Hepatocyte (in vitro differentiated cells): ENCODE data around the gene SLAMF8. TPM values are rescaled to one million over a fixed set of nuclear protein-coding genes. Genes with fewer than 3 reads are reported as not detected.
A peak's percentile ranks its signal among the peaks of the same experiment; 100 is the strongest.

Experiments used
- DNase-seq: peaks from one replicate; pipeline ENCODE4 v3.0.0-alpha.2; 2016; ENCODE audit warnings: low spot score
- H2AFZ ChIP-seq: fragments of 200-600 bp; sonication (generic); 2 replicates; pipeline ENCODE4 v1.6.0; 2016; ENCODE audit warnings: antibody characterized with exemption, mild to moderate bottlenecking
- H3K27ac ChIP-seq: fragments of 200-600 bp; sonication (generic); 2 replicates; pipeline ENCODE4 v1.5.1; 2016; ENCODE audit warnings: mild to moderate bottlenecking
- H3K27me3 ChIP-seq: fragments of 200-600 bp; sonication (generic); 2 replicates; pipeline ENCODE4 v1.6.1; 2016
- H3K36me3 ChIP-seq: fragments of 200-600 bp; sonication (generic); replicated peaks from 2 replicates; pipeline ENCODE4 v1.5.1; 2016; ENCODE audit warnings: low read depth; ENCODE audit not compliant: insufficient read depth
- H3K4me1 ChIP-seq: fragments of 200-600 bp; sonication (generic); 2 replicates; pipeline ENCODE4 v1.5.1; 2016; ENCODE audit warnings: mild to moderate bottlenecking, moderate library complexity; ENCODE audit not compliant: insufficient read depth
- H3K4me2 ChIP-seq: fragments of 200-600 bp; sonication (generic); 2 replicates; pipeline ENCODE4 v1.6.0; 2016
- H3K4me3 ChIP-seq: fragments of 200-600 bp; sonication (generic); 2 replicates; pipeline ENCODE4 v1.5.1; 2016; ENCODE audit warnings: mild to moderate bottlenecking
- H3K79me2 ChIP-seq: fragments of 200-600 bp; sonication (generic); 2 replicates; pipeline ENCODE4 v1.6.0; 2017; ENCODE audit warnings: mild to moderate bottlenecking
- H3K9me2 ChIP-seq: fragments of 200-600 bp; sonication (generic); replicated peaks from 2 replicates; pipeline ENCODE4 v1.6.0; 2017; ENCODE audit warnings: mild to moderate bottlenecking; ENCODE audit not compliant: insufficient read depth
- H3K9me3 ChIP-seq: fragments of 200-600 bp; sonication (generic); 2 replicates; pipeline ENCODE4 v1.5.1; 2016; ENCODE audit warnings: low read depth, mild to moderate bottlenecking
- H4K20me1 ChIP-seq: fragments of 200-600 bp; sonication (generic); 2 replicates; pipeline ENCODE4 v1.6.0; 2016; ENCODE audit warnings: mild to moderate bottlenecking; ENCODE audit not compliant: insufficient read depth, poor library complexity, severe bottlenecking
- CTCF ChIP-seq: fragments of 200-600 bp; sonication (generic); IDR thresholded peaks from 2 replicates; pipeline ENCODE4 v1.5.1; 2016; ENCODE audit warnings: antibody characterized with exemption, mild to moderate bottlenecking; ENCODE audit not compliant: poor library complexity
- EZH2 ChIP-seq: fragments of 200-600 bp; sonication (generic); IDR thresholded peaks from 2 replicates; pipeline ENCODE4 v1.6.1; 2016; ENCODE audit warnings: antibody characterized with exemption, mild to moderate bottlenecking, borderline replicate concordance
- EZH2phosphoT487 ChIP-seq: fragments of 200-600 bp; sonication (generic); IDR thresholded peaks from one replicate; pipeline ENCODE4 v1.6.1; 2018; ENCODE audit warnings: antibody characterized with exemption, mild to moderate bottlenecking, low read depth, moderate library complexity; ENCODE audit not compliant: unreplicated experiment, severe bottlenecking
- WGBS: methylation state at CpG from one replicate; pipeline ENCODE4 v1.1.6; 2016; ENCODE audit warnings: low lambda C conversion rate; ENCODE audit errors: missing lambda C conversion rate; 5-methylcytosine and 5-hydroxymethylcytosine counted together
- polyA plus RNA-seq: library from polyadenylated mRNA; unstranded; fragments of >200 nt; fragmentation: Nextera tagmentation; extraction: Ambion mirVana; gene quantifications from 2 replicates; pipeline ENCODE4 v1.2.1, GENCODE V29; 2016
- total RNA-seq: library from RNA; depleted of rRNA; stranded (reverse); fragments of >200 nt; gene quantifications from 2 replicates; pipeline ENCODE4 v1.2.3, GENCODE V29; 2014

SLAMF8 gene
- total and polyA plus RNA-seq, 2 experiments from 2014 or later = 0.57 to 0.74 TPM

- no peaks in the 10 kb centered on the region for H3K9me2 ChIP-seq
- 40% methylated on average over 3 of the region's 3 CpGs for WGBS
- no peaks in the 10 kb centered on the region for H3K9me3 ChIP-seq
- no peak overlapping the region for H3K4me2 ChIP-seq
- no peaks in the 10 kb centered on the region for H3K4me1 ChIP-seq
- no peaks in the 10 kb centered on the region for H4K20me1 ChIP-seq
- DNase-seq = peak; percentile 60
- H3K79me2 ChIP-seq = no peaks in the 10 kb centered on the region
- no peaks in the 10 kb centered on the region for H3K27me3 ChIP-seq
- no peak overlapping the region for H2AFZ ChIP-seq
- no peak overlapping the region for H3K4me3 ChIP-seq
- H3K36me3 ChIP-seq = no peaks in the 10 kb centered on the region
- no peak overlapping the region for H3K27ac ChIP-seq
- TF ChIP-seq EZH2 (no peak), EZH2phosphoT487 (no peak), CTCF (peak; percentile 33)
Observed at GRCh38 chr1:159829273-159829634, 2.6 kb downstream of the SLAMF8 start.

GRCh38 chr1:159829822-159830465, 3.3 kb downstream of the SLAMF8 start:
- TF ChIP-seq EZH2phosphoT487 = no peak
- no peak for TF ChIP-seq CTCF
- no peak for TF ChIP-seq EZH2
- Histone ChIP-seq H4K20me1 (no peaks in the 10 kb centered on the region), H2AFZ (no peak overlapping the region), H3K4me1 (no peaks in the 10 kb centered on the region), H3K9me2 (no peaks in the 10 kb centered on the region), H3K27me3 (no peaks in the 10 kb centered on the region), H3K4me2 (no peak overlapping the region), H3K27ac (no peak overlapping the region), H3K4me3 (no peak overlapping the region), H3K9me3 (no peaks in the 10 kb centered on the region), H3K36me3 (no peaks in the 10 kb centered on the region), H3K79me2 (no peaks in the 10 kb centered on the region)
- DNase-seq = peak; percentile 28
- WGBS = 83% methylated on average over 18 of the region's 18 CpGs

- TF ChIP-seq CTCF (no peak), EZH2phosphoT487 (no peak), EZH2 (no peak)
- no peaks in the 10 kb centered on the region for H3K36me3 ChIP-seq
- no peaks in the 10 kb centered on the region for H3K79me2 ChIP-seq
- no peaks in the 10 kb centered on the region for H3K4me1 ChIP-seq
- WGBS = 97% methylated on average over 8 of the region's 8 CpGs
- no peaks in the 10 kb centered on the region for H3K27me3 ChIP-seq
- DNase-seq = no peak
- H3K9me2 ChIP-seq = no peaks in the 10 kb centered on the region
- no peak overlapping the region for H3K27ac ChIP-seq
- H3K9me3 ChIP-seq = no peaks in the 10 kb centered on the region
- no peak overlapping the region for H2AFZ ChIP-seq
- no peak overlapping the region for H3K4me3 ChIP-seq
- no peaks in the 10 kb centered on the region for H4K20me1 ChIP-seq
- H3K4me2 ChIP-seq = no peak overlapping the region
Observed at GRCh38 chr1:159830722-159831121, 4.0 kb downstream of the SLAMF8 start.
